NCI-H146 (cell line): Measurements from ENCODE around the gene TANK.
A peak's percentile ranks its signal among the peaks of the same experiment; 100 is the strongest.
"Not testable (repeated sequence)": the region's sequence is repeated elsewhere in the genome, so short reads cannot be mapped to it uniquely, and the experiment has no call there.

ENCODE experiments used
- DNase-seq: peaks from one replicate; lab custom pipeline; 2025; lab: John Stamatoyannopoulos, UW

The TANK gene

GRCh38 chr2:161160226-161161073 is at the start of gene TANK:
Gene TANK, plus strand, starts transcription at chr2:161160428. Its CDS starts 19,235 bp downstream, at chr2:161179663.
- peak; percentile 90 for DNase-seq

GRCh38 chr2:161111531-161111930 is 48.7 kb upstream of the TANK start:
- no peak for DNase-seq

GRCh38 chr2:161112908-161113307 is 47.3 kb upstream of the TANK start:
- no peak for DNase-seq

GRCh38 chr2:161113693-161114575 is 46.3 kb upstream of the TANK start:
- DNase-seq = no peak

- DNase-seq = no peak
Observed at GRCh38 chr2:161115205-161115604, 45.0 kb upstream of the TANK start.

GRCh38 chr2:161115605-161116380 is 44.4 kb upstream of the TANK start:
- DNase-seq = no peak

- no peak for DNase-seq
Observed at GRCh38 chr2:161116509-161116908, 43.7 kb upstream of the TANK start.

- DNase-seq = no peak
Observed at GRCh38 chr2:161117506-161117905, 42.7 kb upstream of the TANK start.

GRCh38 chr2:161118722-161119121 is 41.5 kb upstream of the TANK start:
- DNase-seq = no peak

- no peak for DNase-seq
Observed at GRCh38 chr2:161119483-161119882, 40.7 kb upstream of the TANK start.

GRCh38 chr2:161120775-161121174 is 39.5 kb upstream of the TANK start:
- DNase-seq = no peak

- DNase-seq = no peak
Observed at GRCh38 chr2:161121622-161122021, 38.6 kb upstream of the TANK start.

- DNase-seq = no peak
Observed at GRCh38 chr2:161122772-161123530, 37.3 kb upstream of the TANK start.

GRCh38 chr2:161123531-161124030 is 36.6 kb upstream of the TANK start:
- no peak for DNase-seq

- DNase-seq = no peak
Observed at GRCh38 chr2:161124201-161124600, 36.0 kb upstream of the TANK start.

GRCh38 chr2:161128885-161129284 is 31.3 kb upstream of the TANK start:
- DNase-seq = no peak

- DNase-seq = no peak
Observed at GRCh38 chr2:161130354-161130753, 29.9 kb upstream of the TANK start.

- DNase-seq = no peak
Observed at GRCh38 chr2:161131074-161131680, 29.1 kb upstream of the TANK start.

- DNase-seq = no peak
Observed at GRCh38 chr2:161131804-161132203, 28.4 kb upstream of the TANK start.

GRCh38 chr2:161132384-161132783 is 27.8 kb upstream of the TANK start:
- DNase-seq = not testable (repeated sequence)

- no peak for DNase-seq
Observed at GRCh38 chr2:161133366-161133765, 26.9 kb upstream of the TANK start.
